ENCODE measurements around the gene FYTTD1.

- TF ChIP-seq, protein P1, sequence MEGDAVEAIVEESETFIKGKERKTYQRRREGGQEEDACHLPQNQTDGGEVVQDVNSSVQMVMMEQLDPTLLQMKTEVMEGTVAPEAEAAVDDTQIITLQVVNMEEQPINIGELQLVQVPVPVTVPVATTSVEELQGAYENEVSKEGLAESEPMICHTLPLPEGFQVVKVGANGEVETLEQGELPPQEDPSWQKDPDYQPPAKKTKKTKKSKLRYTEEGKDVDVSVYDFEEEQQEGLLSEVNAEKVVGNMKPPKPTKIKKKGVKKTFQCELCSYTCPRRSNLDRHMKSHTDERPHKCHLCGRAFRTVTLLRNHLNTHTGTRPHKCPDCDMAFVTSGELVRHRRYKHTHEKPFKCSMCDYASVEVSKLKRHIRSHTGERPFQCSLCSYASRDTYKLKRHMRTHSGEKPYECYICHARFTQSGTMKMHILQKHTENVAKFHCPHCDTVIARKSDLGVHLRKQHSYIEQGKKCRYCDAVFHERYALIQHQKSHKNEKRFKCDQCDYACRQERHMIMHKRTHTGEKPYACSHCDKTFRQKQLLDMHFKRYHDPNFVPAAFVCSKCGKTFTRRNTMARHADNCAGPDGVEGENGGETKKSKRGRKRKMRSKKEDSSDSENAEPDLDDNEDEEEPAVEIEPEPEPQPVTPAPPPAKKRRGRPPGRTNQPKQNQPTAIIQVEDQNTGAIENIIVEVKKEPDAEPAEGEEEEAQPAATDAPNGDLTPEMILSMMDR (IDR thresholded peaks at IDR 0.05): no peak
- TF ChIP-seq POLR2A (IDR thresholded peaks at IDR 0.05) (no peak), POLR2AphosphoS5 (IDR thresholded peaks at IDR 0.05; ENCODE audit: insufficient read depth in 1 of 2, low read depth in 1 of 2) (no peak)
Measured at GRCh38 chr3:197787412-197787811, 37.7 kb downstream of the FYTTD1 start.
